H9 (cell line): Measurements from ENCODE around the gene FGD5. TPM values are rescaled to one million over a fixed set of nuclear protein-coding genes. Genes with fewer than 3 reads are reported as not detected.

Source experiments
- DNase-seq: peaks from one replicate; pipeline ENCODE4 v3.0.0-alpha.2; 2017
- H2AFZ ChIP-seq: one replicate; pipeline ENCODE4 v1.6.1; 2013; ENCODE audit warnings: mild to moderate bottlenecking, low read length, control low read depth, moderate library complexity
- H2AK5ac ChIP-seq: 2 replicates; pipeline ENCODE4 v1.6.1; 2013; ENCODE audit warnings: low read length, control low read depth, mixed read lengths; ENCODE audit not compliant: insufficient read length
- H2BK120ac ChIP-seq: one replicate; pipeline ENCODE4 v1.6.1; 2013; ENCODE audit warnings: low read depth, mild to moderate bottlenecking, low read length, control low read depth, inconsistent platforms; ENCODE audit not compliant: poor library complexity, severe bottlenecking
- H2BK12ac ChIP-seq: 2 replicates; pipeline ENCODE4 v1.6.1; 2013; ENCODE audit warnings: low read length, control low read depth, mixed read lengths, low read depth; ENCODE audit not compliant: insufficient read length
- H2BK15ac ChIP-seq: 2 replicates; pipeline ENCODE4 v1.6.1; 2013; ENCODE audit warnings: low read depth, low read length, control low read depth
- H2BK20ac ChIP-seq: one replicate; pipeline ENCODE4 v1.6.1; 2013; ENCODE audit warnings: low read depth, mild to moderate bottlenecking, low read length, control low read depth, inconsistent platforms; ENCODE audit not compliant: poor library complexity, severe bottlenecking
- H2BK5ac ChIP-seq: 2 replicates; pipeline ENCODE4 v1.6.1; 2013; ENCODE audit warnings: low read length, control low read depth, mixed read lengths; ENCODE audit not compliant: insufficient read length
- H3K14ac ChIP-seq: 2 replicates; pipeline ENCODE4 v1.6.1; 2013; ENCODE audit warnings: low read length, control low read depth; ENCODE audit not compliant: insufficient read depth
- H3K18ac ChIP-seq: 2 replicates; pipeline ENCODE4 v1.6.1; 2013; ENCODE audit warnings: low read depth, mild to moderate bottlenecking, mixed read lengths, low read length, control low read depth; ENCODE audit not compliant: insufficient read length
- H3K23ac ChIP-seq: 2 replicates; pipeline ENCODE4 v1.6.1; 2013; ENCODE audit warnings: low read length, control low read depth, mixed read lengths, low read depth; ENCODE audit not compliant: insufficient read length
- H3K23me2 ChIP-seq: 2 replicates; pipeline ENCODE4 v1.6.1; 2013; ENCODE audit warnings: low read depth, mild to moderate bottlenecking, mixed read lengths, low read length, control low read depth; ENCODE audit not compliant: insufficient read length, poor library complexity, severe bottlenecking
- H3K27ac ChIP-seq: 2 replicates; pipeline ENCODE4 v1.5.1; 2013; ENCODE audit warnings: low read length, control low read depth, mixed read lengths, low read depth; ENCODE audit not compliant: insufficient read length
- H3K27me3 ChIP-seq: 2 replicates; pipeline ENCODE4 v1.6.1; 2013; ENCODE audit warnings: low read length, control low read depth, inconsistent platforms; ENCODE audit not compliant: insufficient read depth
- H3K4ac ChIP-seq: 2 replicates; pipeline ENCODE4 v1.6.1; 2013; ENCODE audit warnings: low read depth, mild to moderate bottlenecking, control low read depth, inconsistent platforms, low read length, moderate library complexity
- H3K4me1 ChIP-seq: 2 replicates; pipeline ENCODE4 v1.6.1; 2013; ENCODE audit warnings: low read length, control low read depth, inconsistent platforms; ENCODE audit not compliant: insufficient read depth
- H3K4me2 ChIP-seq: 2 replicates; pipeline ENCODE4 v1.6.1; 2013; ENCODE audit warnings: low read length, control low read depth, mixed read lengths; ENCODE audit not compliant: insufficient read length, insufficient read depth
- H3K56ac ChIP-seq: 2 replicates; pipeline ENCODE4 v1.6.1; 2013; ENCODE audit warnings: low read depth, mild to moderate bottlenecking, mixed read lengths, low read length, control low read depth; ENCODE audit not compliant: insufficient read length
- H3K79me1 ChIP-seq: 2 replicates; pipeline ENCODE4 v1.6.1; 2013; ENCODE audit warnings: low read depth, mild to moderate bottlenecking, moderate library complexity, low read length, control low read depth, inconsistent platforms; ENCODE audit not compliant: insufficient read depth, poor library complexity, severe bottlenecking
- H3K79me2 ChIP-seq: 2 replicates; pipeline ENCODE4 v1.6.1; 2013; ENCODE audit warnings: low read length, control low read depth, inconsistent platforms; ENCODE audit not compliant: insufficient read depth
- H3K9ac ChIP-seq: 2 replicates; pipeline ENCODE4 v1.6.1; 2013; ENCODE audit warnings: low read length, control low read depth, mixed read lengths; ENCODE audit not compliant: insufficient read length; ENCODE audit errors: extremely low read depth
- H3K9me3 ChIP-seq: one replicate; pipeline ENCODE4 v1.6.1; 2013; ENCODE audit warnings: low read depth, low read length, inconsistent platforms; ENCODE audit not compliant: control insufficient read depth
- H3T11ph ChIP-seq: one replicate; pipeline ENCODE4 v1.6.1; 2013; ENCODE audit warnings: mild to moderate bottlenecking, low read length, control low read depth, inconsistent platforms
- H4K20me1 ChIP-seq: one replicate; pipeline ENCODE4 v1.6.1; 2013; ENCODE audit not compliant: control insufficient read depth, insufficient read length, insufficient read depth
- H4K5ac ChIP-seq: 2 replicates; pipeline ENCODE4 v1.6.1; 2013; ENCODE audit warnings: low read depth, mild to moderate bottlenecking, mixed read lengths, low read length, control low read depth; ENCODE audit not compliant: insufficient read length
- H4K8ac ChIP-seq: replicated peaks from 2 replicates; pipeline ENCODE4 v1.6.1; 2013; ENCODE audit warnings: low read length, control low read depth, mixed read lengths, low read depth; ENCODE audit not compliant: insufficient read length
- H4K91ac ChIP-seq: 2 replicates; pipeline ENCODE4 v1.6.1; 2013; ENCODE audit warnings: low read depth, mild to moderate bottlenecking, moderate library complexity, mixed read lengths, low read length, control low read depth; ENCODE audit not compliant: insufficient read length
- H3K27ac Mint-ChIP-seq, 3 experiments: 2 replicates in 2 of 3; 3 replicates in 1 of 3; pipeline ENCODE4 v1.8.0; 2020 to 2021; ENCODE audit warnings: mixed read lengths in 3 of 3, mild to moderate bottlenecking in 1 of 3, moderate library complexity in 1 of 3
- H3K27me3 Mint-ChIP-seq: 2 replicates; pipeline ENCODE4 v1.8.0; 2021; ENCODE audit warnings: low read depth, mild to moderate bottlenecking, moderate library complexity, mixed read lengths
- H3K36me3 Mint-ChIP-seq, 3 experiments: 2 replicates in 2 of 3; 3 replicates in 1 of 3; pipeline ENCODE4 v1.8.0; 2020 to 2021; ENCODE audit warnings: low read depth in 3 of 3, mixed read lengths in 3 of 3; ENCODE audit not compliant: insufficient read depth in 1 of 3
- H3K4me1 Mint-ChIP-seq, 2 experiments: 2 replicates each; pipeline ENCODE4 v1.8.0; 2020; ENCODE audit warnings: mixed read lengths in 2 of 2
- H3K4me3 Mint-ChIP-seq, 2 experiments: 2 replicates in 1 of 2; 3 replicates in 1 of 2; pipeline ENCODE4 v1.8.0; 2020 to 2021; ENCODE audit warnings: mild to moderate bottlenecking in 2 of 2, mixed read lengths in 2 of 2, moderate library complexity in 1 of 2
- H3K9me3 Mint-ChIP-seq, 2 experiments: 2 replicates in 1 of 2; 3 replicates in 1 of 2; pipeline ENCODE4 v1.8.0; 2020; ENCODE audit warnings: mild to moderate bottlenecking in 2 of 2, mixed read lengths in 2 of 2, moderate library complexity in 1 of 2
- CTCF ChIP-seq: fragments of 200-600 bp; sonication (generic); conservative IDR thresholded peaks from 3 replicates; pipeline ENCODE4 v1.8.0; 2021; ENCODE audit warnings: antibody characterized with exemption, mild to moderate bottlenecking
- WGBS: extraction: QIAGEN DNeasy Blood & Tissue Kit; methylation state at CpG from one replicate; pipeline ENCODE4 v1.1.7; 2013; ENCODE audit warnings: missing lambda C conversion rate, low lambda C conversion rate, mixed read lengths; ENCODE audit not compliant: insufficient read length; ENCODE audit errors: extremely low coverage; 5-methylcytosine and 5-hydroxymethylcytosine counted together
- total RNA-seq: library from RNA; stranded (reverse); gene quantifications from 2 replicates; pipeline ENCODE4 v1.2.1, GENCODE V29; 2021

FGD5 gene
- total RNA-seq, 1 experiment from 2014 or later: 7.8 TPM

- Histone ChIP-seq H2BK12ac (no peak overlapping the region), H3K79me2 (peaks cover 2% of the 10 kb centered on the region; the same call in 1 of the 2 replicates), H3K27me3 (no peaks in the 10 kb centered on the region), H3K27ac (no peak overlapping the region), H2BK15ac (no peak overlapping the region), H2BK5ac (no peak overlapping the region), H3K9me3 (no peaks in the 10 kb centered on the region), H3K4me1 (no peaks in the 10 kb centered on the region), H4K91ac (no peak overlapping the region), H3K23me2 (no peaks in the 10 kb centered on the region), H3K4me2 (no peak overlapping the region), H4K5ac (no peak overlapping the region), H3K4ac (no peak overlapping the region), H2AFZ (no peak overlapping the region), H3K18ac (no peak overlapping the region), H3T11ph (no peak overlapping the region), H4K20me1 (no peaks in the 10 kb centered on the region), H2AK5ac (no peak overlapping the region), H2BK20ac (no peak overlapping the region), H3K56ac (no peak overlapping the region), H3K79me1 (no peaks in the 10 kb centered on the region), H3K14ac (no peak overlapping the region), H3K9ac (no peak overlapping the region), H3K23ac (no peak overlapping the region), H2BK120ac (no peak overlapping the region), H4K8ac (no peak overlapping the region)
- no peak for TF ChIP-seq CTCF
- Mint-ChIP-seq H3K4me3 (no peak overlapping the region), H3K27ac (no peak overlapping the region), H3K27me3 (no peaks in the 10 kb centered on the region), H3K4me1 (no peaks in the 10 kb centered on the region), H3K9me3 (peaks cover 0 to 4% of the 10 kb centered on the region in 2 experiments; a peak in 1 of 5 replicates), H3K36me3 (peaks cover 32 to 50% (median 46%) of the 10 kb centered on the region in 3 experiments)
- no CpG with 5 or more reads among the region's 1 CpG for WGBS
- DNase-seq: no peak
These were observed 148.5 kb downstream of the FGD5 start for GRCh38 chr3:14967285-14967684.
